Left hindlimb (tissue), 1 donor: Measurements from ENCODE around the gene CPM.
"Not testable (repeated sequence)": the region's sequence is repeated elsewhere in the genome, so short reads cannot be mapped to it uniquely, and the experiment has no call there.

ENCODE experiments used
- DNase-seq: peaks from one replicate; pipeline ENCODE4 v3.0.0-alpha.2; 2018

The CPM gene

GRCh38 chr12:68804657-68805591, 128.0 kb downstream of the CPM start:
- no peak for DNase-seq

DNA sequence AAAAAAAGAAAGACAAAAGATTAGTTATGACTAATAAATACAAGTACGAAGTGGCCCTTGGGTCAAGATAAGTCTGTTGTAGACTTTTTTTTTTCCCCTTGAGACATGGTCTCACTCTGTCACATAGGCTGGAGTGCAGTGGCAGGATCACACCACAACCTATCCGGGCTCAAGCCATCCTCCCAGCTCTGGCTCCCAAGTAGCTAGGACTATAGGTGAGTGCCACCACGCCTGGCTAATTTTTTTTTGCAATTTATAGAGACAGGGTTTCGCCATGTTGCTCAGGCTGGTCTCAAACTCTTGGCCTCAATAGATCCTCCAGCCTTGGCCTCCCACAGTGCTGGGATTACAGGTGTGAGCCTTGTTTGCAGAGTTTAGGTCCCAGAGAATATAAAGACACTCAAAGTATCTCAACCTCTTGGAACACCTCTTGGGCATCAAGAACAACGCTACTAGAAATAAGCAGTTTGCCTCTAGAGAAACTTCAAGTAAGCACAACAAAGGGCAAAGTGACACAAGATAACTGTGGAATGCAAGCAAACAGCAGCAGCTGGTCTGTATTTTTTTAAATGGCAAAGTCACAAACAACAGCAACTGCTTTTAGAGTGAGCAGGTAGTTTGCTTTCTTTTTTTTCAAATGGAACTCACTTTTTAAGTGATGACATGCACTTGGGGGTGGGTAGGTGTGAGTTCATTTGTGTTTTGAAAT, 128.9 kb downstream of the CPM start:
- no peak for DNase-seq

GRCh38 chr12:68802911-68803651, 129.9 kb downstream of the CPM start:
- not testable (repeated sequence) for DNase-seq

DNA sequence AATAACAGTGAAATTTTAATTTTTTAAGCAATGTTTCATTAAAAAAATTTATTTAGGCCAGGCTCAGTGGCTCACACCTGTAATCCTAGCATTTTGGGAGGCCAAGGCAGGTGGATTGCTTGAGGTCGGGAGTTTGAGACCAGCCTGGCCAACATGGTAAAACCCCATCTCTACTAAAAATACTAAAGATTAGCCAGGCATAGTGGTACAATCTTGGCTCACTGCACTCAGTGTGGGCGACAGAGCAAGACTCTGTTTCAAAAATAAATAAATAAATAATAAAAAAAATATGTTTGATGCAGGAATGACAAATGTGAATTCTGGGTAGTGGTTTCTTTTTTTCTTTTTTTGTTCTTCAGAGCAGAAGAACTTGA, 130.6 kb downstream of the CPM start:
- DNase-seq: not testable (repeated sequence)
